ENCODE results near the gene CFAP53. TPM values are rescaled to one million over a fixed set of nuclear protein-coding genes. Genes with fewer than 3 reads are reported as not detected.

The CFAP53 gene
- total and polyA plus RNA-seq, 2 donors (not counting 3 experiments of a cell fraction or from before 2014, with no cell fraction given): 0.12 to 0.18 TPM

GRCh38 chr18:50281972-50282520 is 15.8 kb upstream of the CFAP53 start:
- Histone ChIP-seq H3K27me3 (ENCODE audit: control insufficient read depth in 2 of 2, insufficient read depth in 2 of 2, low read length in 2 of 2) (no peaks in the 10 kb centered on the region), H3K9me3 (replicated peaks; ENCODE audit: control insufficient read depth, insufficient read depth, low read length) (no peaks in the 10 kb centered on the region), H3K27ac (ENCODE audit: insufficient read depth, low read depth, low read length) (peak overlapping the region; percentile 27), H3K4me1 (ENCODE audit: control insufficient read depth, extremely low read depth, insufficient read depth, low read length) (peaks cover 29% of the 10 kb centered on the region), H3K9ac (replicated peaks; ENCODE audit: extremely low read depth, insufficient read depth, low read length) (peak overlapping the region; percentile 42), H2AFZ (ENCODE audit: low read depth, low read length) (peak overlapping the region; percentile 71), H4K20me1 (replicated peaks; ENCODE audit: control insufficient read depth, extremely low read depth, insufficient read depth, low read length) (no peaks in the 10 kb centered on the region), H3K36me3 (ENCODE audit: control insufficient read depth in 2 of 2, extremely low read depth in 1 of 2, insufficient read depth in 2 of 2, low read length in 2 of 2) (peaks cover under 1 to 26% of the 10 kb centered on the region in 2 experiments), H3K4me2 (ENCODE audit: insufficient read depth, low read length) (peak overlapping the region; percentile 50), H3K9me1 (replicated peaks; ENCODE audit: control insufficient read depth, extremely low read depth, insufficient read depth, low read length) (no peaks in the 10 kb centered on the region), H3K4me3 (replicated peaks in 1 of 3; ENCODE audit: insufficient read depth in 1 of 3, low read depth in 1 of 3, low read length in 3 of 3) (peak overlapping the region in 2 of 3 experiments; percentile 53 to 89), H3K79me2 (ENCODE audit: control insufficient read depth, insufficient read depth, low read length) (peaks cover 37% of the 10 kb centered on the region)
- TF ChIP-seq JUN (IDR thresholded peaks at IDR 0.05; ENCODE audit: borderline replicate concordance, insufficient read depth, insufficient read length, low read depth): no peak
- TF ChIP-seq MAX (IDR thresholded peaks at IDR 0.05; ENCODE audit: insufficient read depth, insufficient read length): no peak
- no peak for TF ChIP-seq CTCF (IDR thresholded peaks at IDR 0.05; ENCODE audit: extremely low read depth in 1 of 2, insufficient read depth in 1 of 2, low read depth in 1 of 2, low read length in 2 of 2)
- BruUV-seq (replicated peaks): no TSS peak
- DNase-seq (ENCODE audit: low read depth, low spot score) (no peak), FAIRE-seq (no peak)
- ChIA-PET CTCF (interaction anchor here (0.6 to 2.7 kb wide), 7 partner anchors 10 to 771 kb away, joined by 3 to 44 read pairs (median 4); partner anchors contain the start of gene CFAP53), POLR2A (interaction anchor here (1.1 kb wide), 2 partner anchors 13 to 15 kb away, joined by 4 to 5 read pairs; no protein-coding TSS in a partner anchor)
- intact Hi-C loops (cut with micrococcal nuclease): loop anchor here (1.0 to 5.0 kb wide), 4 partner anchors 14 to 915 kb away; partner anchors contain the start of genes MEX3C, RPL17 and SKA1
- dilution Hi-C loops (cut with MboI; ENCODE audit: extremely low pct_ligation_motif_present, low sequenced_read_pairs): no loop called here
